ENCODE data around the gene TRAP1.

Gene TRAP1

GRCh38 chr16:3687792-3688191, 29.5 kb downstream of the TRAP1 start:
- in situ Hi-C loops (cut with HindIII; ENCODE audit: low sequenced_read_pairs): no loop called here
- H3K4me3 ChIP-seq (ENCODE audit: low read depth, low read length): no peak overlapping the region
- no peak for TF ChIP-seq CTCF (IDR thresholded peaks at IDR 0.05; ENCODE audit: low read depth, low read length)
- DNase-seq (ENCODE audit: low read depth, low spot score): no peak

- no peak for DNase-seq (ENCODE audit: low read depth, low spot score)
- H3K4me3 ChIP-seq (ENCODE audit: low read depth, low read length): no peak overlapping the region
- no peak for TF ChIP-seq CTCF (IDR thresholded peaks at IDR 0.05; ENCODE audit: low read depth, low read length)
- in situ Hi-C loops (cut with HindIII; ENCODE audit: low sequenced_read_pairs): no loop called here
Observed at GRCh38 chr16:3687021-3687420, 30.3 kb downstream of the TRAP1 start.

- in situ Hi-C loops (cut with HindIII; ENCODE audit: low sequenced_read_pairs): no loop called here
- TF ChIP-seq CTCF (IDR thresholded peaks at IDR 0.05; ENCODE audit: low read depth, low read length): no peak
- no peak for DNase-seq (ENCODE audit: low read depth, low spot score)
- no peak overlapping the region for H3K4me3 ChIP-seq (ENCODE audit: low read depth, low read length)
Observed at GRCh38 chr16:3681206-3681605, 36.1 kb downstream of the TRAP1 start.

GRCh38 chr16:3677994-3678393, 39.3 kb downstream of the TRAP1 start:
- TF ChIP-seq CTCF (IDR thresholded peaks at IDR 0.05; ENCODE audit: low read depth, low read length): no peak
- DNase-seq (ENCODE audit: low read depth, low spot score): no peak
- in situ Hi-C loops (cut with HindIII; ENCODE audit: low sequenced_read_pairs): no loop called here
- no peak overlapping the region for H3K4me3 ChIP-seq (ENCODE audit: low read depth, low read length)

GRCh38 chr16:3675601-3676130, 41.7 kb downstream of the TRAP1 start:
- no peak overlapping the region for H3K4me3 ChIP-seq (ENCODE audit: low read depth, low read length)
- in situ Hi-C loops (cut with HindIII; ENCODE audit: low sequenced_read_pairs): no loop called here
- no peak for DNase-seq (ENCODE audit: low read depth, low spot score)
- TF ChIP-seq CTCF (IDR thresholded peaks at IDR 0.05; ENCODE audit: low read depth, low read length): no peak

GRCh38 chr16:3674513-3675295, 42.6 kb downstream of the TRAP1 start:
- DNase-seq (ENCODE audit: low read depth, low spot score): no peak

More at GRCh38 chr16:3674513-3675295, 42.6 kb downstream of the TRAP1 start:
- TF ChIP-seq CTCF (IDR thresholded peaks at IDR 0.05; ENCODE audit: low read depth, low read length): no peak
- H3K4me3 ChIP-seq (ENCODE audit: low read depth, low read length): no peak overlapping the region
- in situ Hi-C loops (cut with HindIII; ENCODE audit: low sequenced_read_pairs): no loop called here
